NOMO-1 treated with DMSO at 0.1 percent for 48 hours (cell line): ENCODE results near the gene SMARCC1.

Experiments
- DNase-seq: peaks from one replicate; lab custom pipeline; 2025; ENCODE audit not compliant: unreplicated experiment; lab: John Stamatoyannopoulos, UW

The SMARCC1 gene

GRCh38 chr3:47636921-47637320, 144.8 kb downstream of the SMARCC1 start:
- no peak for DNase-seq

- no peak for DNase-seq
Observed at GRCh38 chr3:47636225-47636624, 145.5 kb downstream of the SMARCC1 start.

- no peak for DNase-seq
Observed at GRCh38 chr3:47635536-47635935, 146.2 kb downstream of the SMARCC1 start.

GRCh38 chr3:47634996-47635395, 146.7 kb downstream of the SMARCC1 start:
- no peak for DNase-seq

- DNase-seq = no peak
Observed at GRCh38 chr3:47630810-47631209, 150.9 kb downstream of the SMARCC1 start.

GRCh38 chr3:47629770-47630169, 151.9 kb downstream of the SMARCC1 start:
- no peak for DNase-seq

GRCh38 chr3:47628426-47628825, 153.3 kb downstream of the SMARCC1 start:
- no peak for DNase-seq

- DNase-seq = no peak
Observed at GRCh38 chr3:47622671-47623461, 158.8 kb downstream of the SMARCC1 start.

GRCh38 chr3:47617086-47618010, 164.3 kb downstream of the SMARCC1 start:
- no peak for DNase-seq

GRCh38 chr3:47614788-47615187, 166.9 kb downstream of the SMARCC1 start:
- no peak for DNase-seq

GRCh38 chr3:47613722-47614121, 168.0 kb downstream of the SMARCC1 start:
- no peak for DNase-seq

GRCh38 chr3:47612879-47613278, 168.8 kb downstream of the SMARCC1 start:
- DNase-seq = no peak

- no peak for DNase-seq
Observed at GRCh38 chr3:47612178-47612577, 169.5 kb downstream of the SMARCC1 start.

GRCh38 chr3:47611576-47611975, 170.1 kb downstream of the SMARCC1 start:
- DNase-seq = no peak

- DNase-seq = no peak
Observed at GRCh38 chr3:47610583-47610982, 171.1 kb downstream of the SMARCC1 start.

GRCh38 chr3:47607335-47607734, 174.4 kb downstream of the SMARCC1 start:
- DNase-seq = no peak

- no peak for DNase-seq
Observed at GRCh38 chr3:47606165-47606564, 175.5 kb downstream of the SMARCC1 start.

- no peak for DNase-seq
Observed at GRCh38 chr3:47605652-47606051, 176.0 kb downstream of the SMARCC1 start.

- no peak for DNase-seq
Observed at GRCh38 chr3:47604145-47604544, 177.5 kb downstream of the SMARCC1 start.

- no peak for DNase-seq
Observed at GRCh38 chr3:47603332-47603731, 178.4 kb downstream of the SMARCC1 start.

GRCh38 chr3:47601281-47601680, 180.4 kb downstream of the SMARCC1 start:
- no peak for DNase-seq

GRCh38 chr3:47594792-47595191, 186.9 kb downstream of the SMARCC1 start:
- no peak for DNase-seq
